Measurements from ENCODE around the gene PEA15.

DNA sequence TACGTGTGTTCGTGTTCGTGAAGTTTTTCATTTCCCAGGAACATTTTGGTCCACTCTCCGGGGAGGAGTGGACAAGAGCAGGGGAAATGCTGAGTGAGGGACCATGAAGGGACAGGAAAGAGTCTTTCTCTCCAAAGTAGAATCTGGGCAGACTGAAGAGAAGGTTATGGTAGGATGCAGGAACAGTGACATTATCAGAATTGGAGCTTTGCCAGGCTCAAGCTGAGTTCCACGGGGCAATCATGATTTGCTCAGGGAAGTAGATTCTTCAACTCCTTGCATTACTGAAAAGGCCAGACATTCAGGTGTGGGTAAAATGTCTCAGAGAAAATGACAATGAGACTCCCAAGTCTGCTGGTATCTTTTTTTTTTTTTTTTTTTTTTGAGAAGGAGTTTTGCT is 37.2 kb upstream of the PEA15 start:
- no peak for TF ChIP-seq CTCF (IDR thresholded peaks at IDR 0.05; ENCODE audit: low read length)
- TF ChIP-seq EZH2 (IDR thresholded peaks at IDR 0.05; ENCODE audit: borderline replicate concordance, low read length), result no peak

All from OCI-LY1 (cell line).